ENCODE measurements around the gene ECHDC1.

DNA sequence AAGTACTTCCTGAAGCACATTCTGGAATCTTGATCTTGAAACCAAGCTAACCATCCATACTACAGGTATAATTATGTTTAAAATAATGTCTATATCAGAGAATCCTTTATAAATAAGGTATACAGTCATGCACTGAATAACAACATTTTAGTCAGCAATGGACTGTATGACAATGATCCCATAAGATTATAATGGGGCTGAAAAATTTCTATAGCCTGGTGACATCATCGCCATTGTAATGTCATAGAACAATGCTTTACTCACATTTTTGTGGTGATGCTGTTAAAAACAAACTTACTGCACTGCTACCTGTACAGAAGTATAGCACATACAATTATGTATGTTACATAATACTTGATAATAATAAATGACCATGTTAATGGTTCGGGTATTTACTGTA lies 44.9 kb downstream of the ECHDC1 start:
- TF ChIP-seq CTCF (conservative IDR thresholded peaks at IDR 0.05; ENCODE audit: low read depth, low read length) (no peak), EZH2 (IDR thresholded peaks at IDR 0.05; ENCODE audit: borderline replicate concordance, low read depth, low read length, poor library complexity, severe bottlenecking) (no peak)
